D341Med (cell line): Measurements from ENCODE around the gene SELENOI.
"Not testable (repeated sequence)": the region's sequence is repeated elsewhere in the genome, so short reads cannot be mapped to it uniquely, and the experiment has no call there.

Source experiments
- DNase-seq: peaks from one replicate; pipeline ENCODE4 v3.0.0; 2012; ENCODE audit warnings: low spot score

Gene SELENOI

GRCh38 chr2:26327291-26328272 is 18.4 kb upstream of the SELENOI start:
- DNase-seq = no peak

- DNase-seq = not testable (repeated sequence)
These were observed 16.9 kb upstream of the SELENOI start for GRCh38 chr2:26329083-26329482.

GRCh38 chr2:26330114-26330549 is 15.8 kb upstream of the SELENOI start:
- DNase-seq = peak; percentile 83

GRCh38 chr2:26330604-26331003 is 15.3 kb upstream of the SELENOI start:
- DNase-seq = no peak

GRCh38 chr2:26331321-26331720 is 14.6 kb upstream of the SELENOI start:
- DNase-seq = not testable (repeated sequence)

- DNase-seq = no peak
These were observed 12.7 kb upstream of the SELENOI start for GRCh38 chr2:26333293-26333692.

GRCh38 chr2:26335231-26335630 is 10.7 kb upstream of the SELENOI start:
- DNase-seq = no peak

- DNase-seq = no peak
These were observed 9.2 kb upstream of the SELENOI start for GRCh38 chr2:26336719-26337118.

- DNase-seq = no peak
These were observed 8.6 kb upstream of the SELENOI start for GRCh38 chr2:26337298-26337697.

- DNase-seq = no peak
These were observed 5.1 kb upstream of the SELENOI start for GRCh38 chr2:26340831-26341230.

- DNase-seq = no peak
These were observed 1.2 kb upstream of the SELENOI start for GRCh38 chr2:26344581-26345282.

GRCh38 chr2:26345283-26345544 is 729 bp upstream of the SELENOI start:
- DNase-seq = no peak

- DNase-seq = peak; percentile 62
These were observed 611 bp downstream of the SELENOI start, which contains the start of gene ADGRF3 for GRCh38 chr2:26346454-26347053. ADGRF3 (minus strand) TSS chr2:26346789; CDS start chr2:26346234, 555 bp downstream.

- DNase-seq = no peak
These were observed 1.4 kb downstream of the SELENOI start for GRCh38 chr2:26347286-26347865.

- no peak for DNase-seq
These were observed 3.7 kb downstream of the SELENOI start for GRCh38 chr2:26349690-26350089.

- no peak for DNase-seq
These were observed 5.6 kb downstream of the SELENOI start for GRCh38 chr2:26351375-26352090.

GRCh38 chr2:26352892-26353291 is 6.9 kb downstream of the SELENOI start:
- no peak for DNase-seq

GRCh38 chr2:26354469-26354868 is 8.5 kb downstream of the SELENOI start:
- not testable (repeated sequence) for DNase-seq

- no peak for DNase-seq
These were observed 9.4 kb downstream of the SELENOI start for GRCh38 chr2:26355038-26355995.

- DNase-seq = no peak
These were observed 10.2 kb downstream of the SELENOI start for GRCh38 chr2:26356111-26356510.

- DNase-seq = no peak
These were observed 10.8 kb downstream of the SELENOI start for GRCh38 chr2:26356771-26357170.
